IPS DF 6.9 (cell line): ENCODE measurements around the gene TCEAL9.
"Not testable (repeated sequence)": the region's sequence is repeated elsewhere in the genome, so short reads cannot be mapped to it uniquely, and the experiment has no call there.

Experiments used
- DNase-seq: peaks from one replicate; pipeline ENCODE4 v3.0.0-alpha.2; 2013; ENCODE audit warnings: low read depth, low spot score
- H3K27ac ChIP-seq: one replicate; pipeline ENCODE4 v1.5.1; 2013; ENCODE audit warnings: low read length, control low read depth
- H3K27me3 ChIP-seq: 2 replicates; pipeline ENCODE4 v1.6.1; 2013; ENCODE audit warnings: mild to moderate bottlenecking, low read length; ENCODE audit not compliant: control insufficient read depth, insufficient read depth
- H3K36me3 ChIP-seq: 2 replicates; pipeline ENCODE4 v1.6.1; 2013; ENCODE audit warnings: low read length; ENCODE audit not compliant: control insufficient read depth, insufficient read depth
- H3K4me1 ChIP-seq: 2 replicates; pipeline ENCODE4 v1.6.1; 2013; ENCODE audit warnings: low read length; ENCODE audit not compliant: control insufficient read depth, insufficient read depth
- H3K4me3 ChIP-seq: 2 replicates; pipeline ENCODE4 v1.5.1; 2013; ENCODE audit warnings: mild to moderate bottlenecking, low read length
- H3K9me3 ChIP-seq: 2 replicates; pipeline ENCODE4 v1.6.1; 2013; ENCODE audit warnings: low read length, inconsistent platforms; ENCODE audit not compliant: control insufficient read depth, insufficient read depth
- WGBS: extraction: QIAGEN DNeasy Blood & Tissue Kit; methylation state at CpG from one replicate; pipeline ENCODE4 v1.1.7; 2013; ENCODE audit warnings: mixed read lengths, missing lambda C conversion rate; ENCODE audit not compliant: insufficient read length, insufficient coverage; 5-methylcytosine and 5-hydroxymethylcytosine counted together

TCEAL9 gene

GRCh38 chrX:103372886-103373285 lies 16.6 kb downstream of the TCEAL9 start:
- DNase-seq: no peak
- H3K27me3 ChIP-seq: no peaks in the 10 kb centered on the region
- no peak overlapping the region for H3K4me3 ChIP-seq
- no peaks in the 10 kb centered on the region for H3K9me3 ChIP-seq
- no peak overlapping the region for H3K27ac ChIP-seq
- WGBS: no CpG with 5 or more reads among the region's 2 CpGs
- no peaks in the 10 kb centered on the region for H3K36me3 ChIP-seq
- H3K4me1 ChIP-seq: no peaks in the 10 kb centered on the region

- no peaks in the 10 kb centered on the region for H3K4me1 ChIP-seq
- no peaks in the 10 kb centered on the region for H3K9me3 ChIP-seq
- WGBS: no CpG with 5 or more reads among the region's 3 CpGs
- DNase-seq: no peak
- H3K27me3 ChIP-seq: no peaks in the 10 kb centered on the region
- peaks cover 1% of the 10 kb centered on the region; the same call in 1 of the 2 replicates for H3K36me3 ChIP-seq
- no peak overlapping the region for H3K4me3 ChIP-seq
- H3K27ac ChIP-seq: no peak overlapping the region
Observed at GRCh38 chrX:103373581-103373980, 17.3 kb downstream of the TCEAL9 start.

- Histone ChIP-seq H3K4me1 (no peaks in the 10 kb centered on the region), H3K27ac (no peak within 1 kb of the TSS), H3K4me3 (peak within 1 kb of the TSS; percentile 52), H3K27me3 (no peaks in the 10 kb centered on the region), H3K36me3 (peaks cover 3% of the 10 kb centered on the region; the same call in 1 of the 2 replicates), H3K9me3 (no peaks in the 10 kb centered on the region)
- no CpG with 5 or more reads among the region's 62 CpGs for WGBS
- DNase-seq: peak; percentile 29
Observed at GRCh38 chrX:103376118-103376978, 20.0 kb downstream of the TCEAL9 start, which contains the start of gene BEX3. Gene BEX3 (plus strand): TSS chrX:103376538. CDS start chrX:103377522, 984 bp downstream.

GRCh38 chrX:103376979-103377324 lies 20.6 kb downstream of the TCEAL9 start:
- no peak for DNase-seq
- Histone ChIP-seq H3K9me3 (no peaks in the 10 kb centered on the region), H3K27me3 (no peaks in the 10 kb centered on the region), H3K4me3 (peak overlapping the region; percentile 52), H3K27ac (no peak overlapping the region), H3K4me1 (no peaks in the 10 kb centered on the region), H3K36me3 (peaks cover 3% of the 10 kb centered on the region; the same call in 1 of the 2 replicates)
- no CpG with 5 or more reads among the region's 19 CpGs for WGBS

GRCh38 chrX:103378990-103379389 lies 22.7 kb downstream of the TCEAL9 start:
- no peak for DNase-seq
- peaks cover 3% of the 10 kb centered on the region; the same call in 1 of the 2 replicates for H3K36me3 ChIP-seq
- no peaks in the 10 kb centered on the region for H3K9me3 ChIP-seq
- no peaks in the 10 kb centered on the region for H3K4me1 ChIP-seq
- no CpG with 5 or more reads among the region's 2 CpGs for WGBS
- H3K27me3 ChIP-seq: no peaks in the 10 kb centered on the region
- H3K27ac ChIP-seq: no peak overlapping the region
- H3K4me3 ChIP-seq: no peak overlapping the region

- Histone ChIP-seq H3K4me3 (no peak overlapping the region), H3K4me1 (no peaks in the 10 kb centered on the region), H3K27ac (no peak overlapping the region), H3K9me3 (no peaks in the 10 kb centered on the region), H3K27me3 (no peaks in the 10 kb centered on the region), H3K36me3 (peaks cover 3% of the 10 kb centered on the region; the same call in 1 of the 2 replicates)
- no CpG with 5 or more reads among the region's 1 CpG for WGBS
- DNase-seq: no peak
Observed at GRCh38 chrX:103382877-103383276, 26.6 kb downstream of the TCEAL9 start.

- no CpG with 5 or more reads among the region's 2 CpGs for WGBS
- H3K4me1 ChIP-seq: no peaks in the 10 kb centered on the region
- no peak overlapping the region for H3K4me3 ChIP-seq
- no peaks in the 10 kb centered on the region for H3K36me3 ChIP-seq
- no peak overlapping the region for H3K27ac ChIP-seq
- H3K27me3 ChIP-seq: no peaks in the 10 kb centered on the region
- no peaks in the 10 kb centered on the region for H3K9me3 ChIP-seq
- no peak for DNase-seq
Observed at GRCh38 chrX:103384672-103385071, 28.4 kb downstream of the TCEAL9 start.

- not testable (repeated sequence) for H3K4me3 ChIP-seq, H3K36me3 ChIP-seq, H3K4me1 ChIP-seq, H3K9me3 ChIP-seq, H3K27me3 ChIP-seq, DNase-seq, H3K27ac ChIP-seq
- no CpG with 5 or more reads among the region's 5 CpGs for WGBS
Observed at GRCh38 chrX:103385283-103385830, 29.1 kb downstream of the TCEAL9 start.

GRCh38 chrX:103386332-103386731 lies 30.0 kb downstream of the TCEAL9 start:
- Histone ChIP-seq H3K27me3 (no peaks in the 10 kb centered on the region), H3K4me1 (no peaks in the 10 kb centered on the region), H3K9me3 (no peaks in the 10 kb centered on the region), H3K36me3 (no peaks in the 10 kb centered on the region), H3K27ac (no peak overlapping the region), H3K4me3 (no peak overlapping the region)
- no peak for DNase-seq
- WGBS: no CpG with 5 or more reads among the region's 2 CpGs

- Histone ChIP-seq H3K27ac (no peak overlapping the region), H3K27me3 (no peaks in the 10 kb centered on the region), H3K36me3 (no peaks in the 10 kb centered on the region), H3K4me3 (no peak overlapping the region), H3K4me1 (no peaks in the 10 kb centered on the region), H3K9me3 (no peaks in the 10 kb centered on the region)
- no CpG with 5 or more reads among the region's 3 CpGs for WGBS
- DNase-seq: no peak
Observed at GRCh38 chrX:103393487-103393886, 37.2 kb downstream of the TCEAL9 start.
